Lower leg skin (tissue), 3 donors: ENCODE measurements around the gene AATK.
"Not testable (repeated sequence)": the region's sequence is repeated elsewhere in the genome, so short reads cannot be mapped to it uniquely, and the experiment has no call there.

Source experiments
- CTCF ChIP-seq, 3 donors: fragments of 450-650 bp; IDR thresholded peaks; one replicate each; pipeline ENCODE4 v1.5.1; 2016; ENCODE audit warnings: antibody characterized with exemption in 3 of 3, mild to moderate bottlenecking in 3 of 3, moderate library complexity in 2 of 3
- POLR2A ChIP-seq, 2 donors: fragments of 450-650 bp; IDR thresholded peaks; one replicate each; pipeline ENCODE4 v1.6.1; 2016 to 2017; ENCODE audit warnings: antibody characterized with exemption in 2 of 2, mild to moderate bottlenecking in 1 of 2, moderate library complexity in 1 of 2

GRCh38 chr17:81146208-81146607 lies 19.8 kb downstream of the AATK start:
- TF ChIP-seq CTCF, POLR2A (IDR thresholded peaks at IDR 0.05): not testable (repeated sequence)
